HG03558 (cell line): ENCODE results near the gene VWDE.

Experiments
- ATAC-seq: cut with Tn5 transposase; IDR thresholded peaks from one replicate; pipeline ENCODE4 v1.9.1; 2021; ENCODE audit warnings: moderate number of reproducible peaks; ENCODE audit not compliant: unreplicated experiment; ENCODE audit errors: extremely low read depth

The VWDE gene

GRCh38 chr7:12350971-12351370, 52.7 kb downstream of the VWDE start:
- ATAC-seq, result no peak

- ATAC-seq, result no peak
Measured at GRCh38 chr7:12337095-12337494, 66.6 kb downstream of the VWDE start.

GRCh38 chr7:12328888-12329770, 74.5 kb downstream of the VWDE start:
- no peak for ATAC-seq

- ATAC-seq, result no peak
Measured at GRCh38 chr7:12327922-12328321, 75.7 kb downstream of the VWDE start.

GRCh38 chr7:12325646-12326045, 78.0 kb downstream of the VWDE start:
- ATAC-seq, result no peak

GRCh38 chr7:12323415-12323814, 80.2 kb downstream of the VWDE start:
- no peak for ATAC-seq

GRCh38 chr7:12322903-12323300, 80.8 kb downstream of the VWDE start:
- ATAC-seq, result peak; percentile 71

- no peak for ATAC-seq
Measured at GRCh38 chr7:12322284-12322902, 81.3 kb downstream of the VWDE start.

GRCh38 chr7:12320987-12321647, 82.5 kb downstream of the VWDE start:
- ATAC-seq, result no peak

- no peak for ATAC-seq
Measured at GRCh38 chr7:12320241-12320986, 83.3 kb downstream of the VWDE start.

GRCh38 chr7:12317675-12318074, 86.0 kb downstream of the VWDE start:
- ATAC-seq, result no peak

GRCh38 chr7:12316925-12317324, 86.7 kb downstream of the VWDE start:
- no peak for ATAC-seq

- ATAC-seq, result no peak
Measured at GRCh38 chr7:12315049-12315448, 88.6 kb downstream of the VWDE start.

GRCh38 chr7:12314199-12314598, 89.5 kb downstream of the VWDE start:
- peak; percentile 94 for ATAC-seq

GRCh38 chr7:12305502-12305901, 98.2 kb downstream of the VWDE start:
- ATAC-seq, result no peak

GRCh38 chr7:12303495-12303894, 100.2 kb downstream of the VWDE start:
- ATAC-seq, result no peak

- ATAC-seq, result no peak
Measured at GRCh38 chr7:12303062-12303461, 100.6 kb downstream of the VWDE start.

GRCh38 chr7:12300415-12300814, 103.2 kb downstream of the VWDE start:
- ATAC-seq, result no peak

GRCh38 chr7:12299367-12299766, 104.3 kb downstream of the VWDE start:
- ATAC-seq, result no peak

GRCh38 chr7:12297283-12298108, 106.2 kb downstream of the VWDE start:
- ATAC-seq, result no peak
